Stimulated activated CD8-positive, alpha-beta memory T cell treated with anti-CD3 and anti-CD28 coated beads, Interleukin-7, amount 100 ng/mL, for 48 hours (primary cell): Measurements from ENCODE around the gene ZC3H7A.

ENCODE experiments used
- DNase-seq, 2 donors: peaks; one replicate each; pipeline ENCODE4 v3.0.0-alpha.2; 2020; ENCODE audit warnings: low read depth in 1 of 2; ENCODE audit errors: extremely low read depth in 1 of 2

Gene ZC3H7A

DNA sequence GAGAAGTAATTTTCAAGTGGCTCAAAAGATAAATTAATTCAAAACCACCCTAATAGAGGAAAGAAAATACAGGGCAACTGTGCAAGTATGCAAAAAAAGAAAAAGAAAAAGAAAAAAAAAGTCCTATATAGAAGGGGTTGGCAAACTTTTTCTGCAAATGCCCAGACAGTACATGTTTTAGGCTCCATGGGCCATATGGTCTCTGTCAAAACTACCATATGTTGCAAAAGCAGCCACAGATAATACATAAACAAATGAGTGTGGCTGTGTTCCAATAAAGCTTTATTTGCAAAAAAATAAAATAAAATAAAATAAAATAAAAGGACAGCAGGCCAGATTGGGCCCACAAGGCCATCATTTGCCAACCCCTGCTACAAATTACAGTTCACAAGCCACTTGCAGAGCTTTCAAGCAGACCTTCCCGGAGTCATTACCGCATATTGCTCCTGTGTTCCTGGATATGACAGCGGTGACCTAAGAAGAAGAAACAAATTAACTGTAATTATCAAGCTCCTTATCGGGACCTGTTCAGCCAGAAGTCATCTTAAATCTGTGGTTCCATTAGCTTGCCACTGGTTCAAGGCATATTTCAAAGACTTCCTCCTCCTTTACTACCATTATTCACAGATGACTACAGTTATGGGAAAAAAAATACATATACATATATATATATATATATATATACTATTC, 15.9 kb downstream of the ZC3H7A start:
- DNase-seq, result no peak

DNA sequence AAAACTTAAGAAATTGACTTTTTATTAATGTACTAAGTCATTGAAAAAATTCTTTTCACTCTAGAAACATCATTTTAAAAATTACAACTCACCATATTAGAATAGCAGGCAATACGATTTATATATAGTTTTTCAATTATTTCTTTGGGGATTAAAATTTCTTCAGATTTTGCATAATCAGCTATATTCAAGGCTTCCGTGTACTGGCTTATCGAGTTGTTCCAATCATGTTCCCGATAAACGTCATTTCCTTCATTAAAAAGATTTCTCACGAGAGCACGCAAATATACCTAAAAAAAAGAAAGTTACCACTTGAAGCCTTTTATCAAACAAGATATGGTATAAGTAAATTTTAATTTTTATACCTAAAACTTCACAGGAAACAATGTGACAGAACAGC, 18.0 kb downstream of the ZC3H7A start:
- no peak for DNase-seq

GRCh38 chr16:11774065-11774626, 22.9 kb downstream of the ZC3H7A start:
- DNase-seq, result no peak

- DNase-seq, result no peak
Measured at GRCh38 chr16:11768849-11769248, 28.2 kb downstream of the ZC3H7A start.

DNA sequence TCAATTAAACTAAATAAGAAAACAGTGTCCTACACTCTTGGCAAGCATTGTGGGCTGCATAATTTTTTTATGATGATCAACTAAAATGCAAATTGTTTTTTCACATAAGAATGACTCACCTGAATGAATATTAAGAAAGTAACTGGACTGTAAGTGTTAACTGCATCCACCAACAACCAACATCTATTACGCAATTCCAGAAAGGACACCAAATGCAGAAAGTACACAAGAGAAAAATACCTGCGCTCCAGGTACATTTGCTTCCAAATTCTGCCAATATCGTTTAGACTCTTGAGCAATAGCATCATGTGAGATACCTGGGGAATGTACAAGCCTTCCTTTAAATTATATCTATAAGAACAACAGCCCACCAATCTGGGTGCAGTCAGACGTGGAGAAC, 34.6 kb downstream of the ZC3H7A start:
- no peak for DNase-seq

DNA sequence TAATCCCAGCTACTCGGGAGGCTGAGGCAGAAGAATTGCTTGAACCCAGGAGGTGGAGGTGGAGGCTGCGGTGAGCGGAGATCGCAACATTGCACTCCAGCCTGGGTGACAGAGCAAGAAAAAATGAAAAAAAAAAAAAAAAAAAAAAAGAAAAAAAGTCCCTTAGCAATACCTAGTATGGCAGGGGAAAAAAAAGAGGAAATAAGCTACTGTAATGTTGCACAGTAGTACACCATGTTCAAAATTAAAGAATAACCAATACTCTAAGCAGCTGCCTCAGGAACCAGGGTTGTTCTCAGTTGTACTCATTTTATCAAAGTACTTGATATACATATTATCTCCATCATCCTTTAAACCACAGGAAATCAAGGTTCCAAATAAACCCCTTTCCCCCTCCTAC, 37.1 kb downstream of the ZC3H7A start:
- DNase-seq, result no peak

- no peak for DNase-seq
Measured at GRCh38 chr16:11759163-11759834, 37.8 kb downstream of the ZC3H7A start.

DNA sequence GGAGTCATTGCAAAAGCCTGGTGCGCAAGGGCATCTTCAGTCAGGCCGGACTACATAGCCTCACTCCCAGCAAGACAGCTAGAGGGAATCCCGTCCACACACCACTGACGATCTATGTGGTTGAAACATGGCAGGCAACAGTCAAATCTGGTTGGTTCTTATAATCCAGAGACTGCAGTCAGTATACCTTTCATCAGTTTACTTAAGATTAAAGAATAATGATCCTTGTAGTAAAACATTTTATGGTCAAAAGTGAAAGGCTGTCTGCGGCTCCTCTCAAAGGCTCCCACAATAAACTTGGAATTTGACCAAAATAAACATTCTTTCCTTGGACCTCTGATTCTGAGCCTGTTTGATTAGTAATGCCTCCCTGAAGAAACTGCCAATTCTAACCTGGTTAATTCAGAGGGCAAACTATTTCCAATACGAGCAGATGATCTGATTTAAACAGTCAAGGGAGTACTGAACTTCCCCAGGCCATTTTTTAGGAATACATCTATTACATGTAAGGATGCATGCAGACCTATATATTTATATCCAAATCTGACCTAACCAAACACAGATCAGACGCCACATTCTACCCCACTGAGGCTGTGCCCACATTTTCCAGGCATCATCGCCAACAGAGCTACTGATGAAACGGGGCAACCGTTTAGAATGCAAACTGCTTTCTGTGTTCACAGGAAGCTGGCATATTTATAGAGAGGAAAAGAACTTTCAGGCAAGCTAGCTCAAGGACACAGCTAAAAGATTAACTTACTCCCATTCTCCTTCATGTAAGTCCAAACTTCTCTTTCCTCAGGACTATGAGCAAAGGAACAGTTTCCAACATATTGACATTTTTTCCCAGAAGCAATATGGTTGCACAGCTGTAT, 39.1 kb downstream of the ZC3H7A start:
- DNase-seq, result no peak

DNA sequence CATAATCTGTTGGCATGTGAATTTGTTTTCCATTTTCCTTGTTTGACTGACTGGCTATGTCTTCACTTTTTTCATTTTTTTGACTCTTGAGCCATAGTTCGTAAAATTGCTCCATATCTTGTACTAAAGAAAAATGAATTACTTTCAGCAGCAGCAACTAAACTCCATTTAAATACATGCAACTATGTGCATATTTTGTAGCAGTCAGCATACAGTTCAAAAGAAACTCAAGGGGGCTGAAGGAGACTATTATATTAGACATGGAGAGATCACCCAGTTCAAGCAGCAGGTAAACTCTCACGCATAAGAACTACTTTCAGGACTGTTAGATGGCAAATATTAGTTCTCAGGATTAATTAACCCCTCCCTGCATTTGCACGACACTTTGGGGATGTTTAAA, 40.8 kb downstream of the ZC3H7A start:
- DNase-seq, result no peak

DNA sequence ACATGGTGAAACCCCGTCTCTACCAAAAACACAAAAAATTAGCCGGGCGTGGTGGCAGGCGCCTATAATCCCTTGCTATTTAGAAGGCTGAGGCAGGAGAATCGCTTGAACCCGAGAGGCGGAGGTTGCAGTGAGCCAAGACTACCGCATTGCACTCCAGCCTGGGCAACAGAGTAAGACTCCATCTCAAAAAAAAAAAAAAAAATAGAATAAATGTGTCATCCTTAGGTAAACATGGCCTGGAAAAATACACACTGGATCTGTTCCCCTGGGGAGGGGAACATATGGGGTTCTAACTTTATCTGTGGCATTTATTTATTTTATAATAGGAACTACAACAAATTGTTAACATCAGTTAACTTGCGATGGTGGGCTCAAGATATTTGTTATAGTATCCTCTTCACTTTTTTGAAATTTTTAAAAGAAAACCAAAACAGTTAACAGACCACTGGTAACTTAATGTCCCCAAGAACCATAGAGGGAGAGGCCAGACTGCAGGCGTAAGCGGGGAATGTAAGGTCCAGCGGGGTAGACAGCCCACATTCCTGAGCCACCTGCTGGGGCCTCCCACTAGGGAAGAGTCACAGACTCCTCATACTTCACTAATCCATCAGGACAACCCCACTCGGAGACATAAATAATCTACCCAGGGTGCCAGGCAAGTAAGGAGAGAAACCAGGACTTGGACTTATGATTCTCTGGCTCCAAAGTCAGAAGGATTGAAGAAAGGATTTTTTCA, 41.9 kb downstream of the ZC3H7A start:
- DNase-seq, result no peak

- DNase-seq, result no peak
Measured at GRCh38 chr16:11752856-11753255, 44.2 kb downstream of the ZC3H7A start.

DNA sequence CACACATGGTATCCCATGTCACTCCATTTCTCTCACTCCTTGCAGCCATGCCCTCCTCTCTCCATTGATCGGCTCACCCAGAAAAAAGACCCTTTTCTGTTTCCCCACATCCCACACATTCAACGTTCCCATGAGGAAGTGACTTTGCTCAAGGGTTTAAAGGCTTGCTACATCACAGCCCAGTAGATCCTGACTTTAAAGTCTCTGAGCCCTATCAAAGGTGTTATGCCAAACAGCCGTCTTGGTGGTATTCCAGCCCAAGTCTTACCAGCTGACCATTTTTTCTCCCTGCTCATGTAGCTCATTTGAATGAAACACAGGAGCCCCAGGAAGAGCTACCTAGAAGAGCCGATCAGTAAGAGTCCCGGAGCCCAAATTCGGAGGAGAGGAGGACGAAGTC, 47.0 kb downstream of the ZC3H7A start:
- no peak for DNase-seq

DNA sequence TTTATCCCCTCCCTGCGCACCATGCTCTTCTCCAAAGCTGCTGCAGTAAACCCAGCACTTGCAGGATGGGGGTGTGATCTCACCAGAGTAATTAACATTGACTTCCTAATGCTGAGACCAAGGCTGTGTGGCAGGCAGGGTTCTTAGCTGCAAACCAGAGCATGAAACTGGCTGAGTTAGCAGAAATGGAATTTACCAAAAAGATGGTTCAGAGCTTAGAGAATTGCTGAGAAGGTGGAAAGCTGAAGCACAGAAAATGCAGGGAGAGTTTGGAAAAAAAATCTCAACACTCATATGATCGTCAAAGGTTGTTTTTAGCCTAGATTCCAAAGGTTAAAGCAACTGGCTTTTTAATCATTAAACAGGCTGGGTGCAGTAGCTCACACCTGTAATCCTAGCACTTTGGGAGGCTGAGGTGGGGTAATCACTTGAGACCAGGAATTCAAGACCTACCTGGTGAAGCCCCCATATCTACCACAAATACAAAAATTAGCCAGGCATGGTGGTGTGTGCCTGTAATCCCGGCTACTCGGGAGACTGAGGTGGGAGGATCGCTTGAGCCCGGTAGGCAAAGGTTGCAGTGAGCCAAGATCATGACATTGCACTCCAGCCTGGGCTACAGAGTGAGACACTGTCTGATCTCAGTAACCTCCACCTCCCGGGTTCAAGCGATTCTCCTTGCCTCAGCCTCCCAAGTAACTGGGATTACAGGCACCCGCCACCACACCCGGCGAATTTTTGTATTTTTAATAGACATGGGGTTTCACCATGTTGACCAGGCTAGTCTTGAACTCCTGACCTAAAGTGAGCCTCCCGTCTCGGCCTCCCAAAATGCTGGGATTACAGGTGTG, 48.4 kb downstream of the ZC3H7A start:
- no peak for DNase-seq

- no peak for DNase-seq
Measured at GRCh38 chr16:11747949-11748403, 49.1 kb downstream of the ZC3H7A start.

DNA sequence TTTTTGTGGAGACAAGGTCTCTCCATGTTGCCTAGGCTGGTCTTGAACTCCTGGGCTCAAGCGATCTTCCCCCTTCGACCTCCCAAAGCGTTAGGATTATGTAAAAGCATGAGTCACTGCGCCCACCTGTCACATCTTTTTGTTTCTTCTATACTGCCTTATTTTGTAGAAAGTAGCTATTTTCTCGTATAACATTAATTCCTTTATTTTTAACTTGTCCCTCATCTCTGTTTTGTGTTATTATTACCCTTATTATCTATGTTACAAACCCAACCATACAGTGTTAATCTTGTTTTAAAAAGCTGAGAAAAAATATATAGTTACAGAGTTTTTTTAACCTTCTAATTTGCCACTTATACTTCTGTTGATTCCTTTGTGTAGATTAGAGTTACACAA, 53.0 kb downstream of the ZC3H7A start:
- DNase-seq, result no peak

GRCh38 chr16:11743308-11744074, 53.6 kb downstream of the ZC3H7A start:
- no peak for DNase-seq

DNA sequence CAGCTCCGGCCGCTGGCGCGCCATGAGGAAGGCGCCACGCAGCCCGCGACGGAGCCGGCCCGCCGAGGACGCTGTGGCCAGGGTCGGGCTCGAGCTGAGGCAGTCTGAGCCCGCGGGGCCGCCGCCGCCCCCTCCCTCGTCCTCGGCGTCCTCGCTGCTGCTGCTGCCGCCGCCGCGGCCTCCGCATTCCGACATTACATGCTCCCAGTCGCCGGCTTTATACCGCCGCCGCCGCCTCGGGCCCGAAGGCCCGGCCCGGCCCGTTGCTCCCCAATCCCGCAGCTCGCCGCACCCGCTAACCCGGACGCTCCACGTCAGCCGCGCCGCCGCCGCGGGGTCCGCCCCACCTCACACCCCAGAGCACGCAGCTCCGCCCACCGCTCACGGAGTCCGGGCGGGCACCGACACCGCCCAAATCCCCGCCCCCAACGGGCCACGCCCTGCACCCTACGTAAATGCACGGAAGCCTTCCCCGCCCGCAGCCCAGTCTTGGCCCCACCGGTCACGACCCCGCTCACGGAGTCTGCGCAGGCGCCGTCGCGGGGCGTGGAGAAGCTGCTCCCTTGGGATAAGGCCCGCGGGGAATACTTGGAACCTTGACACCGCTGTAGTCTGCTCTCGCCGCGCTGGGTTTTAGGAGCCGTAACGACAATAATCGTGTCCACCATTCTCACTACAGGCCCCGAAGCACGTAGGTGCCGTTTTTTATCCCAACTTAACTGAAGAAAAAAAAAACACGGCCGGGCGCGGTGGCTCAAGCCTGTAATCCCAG, 54.3 kb downstream of the ZC3H7A start, which contains the start of gene TXNDC11:
TSS of gene TXNDC11 (minus strand) at position 322 of the 772 bp plus-strand sequence. CDS start at position 195, 127 bp downstream.
- DNase-seq, result peak; percentile 97 to 99

DNA sequence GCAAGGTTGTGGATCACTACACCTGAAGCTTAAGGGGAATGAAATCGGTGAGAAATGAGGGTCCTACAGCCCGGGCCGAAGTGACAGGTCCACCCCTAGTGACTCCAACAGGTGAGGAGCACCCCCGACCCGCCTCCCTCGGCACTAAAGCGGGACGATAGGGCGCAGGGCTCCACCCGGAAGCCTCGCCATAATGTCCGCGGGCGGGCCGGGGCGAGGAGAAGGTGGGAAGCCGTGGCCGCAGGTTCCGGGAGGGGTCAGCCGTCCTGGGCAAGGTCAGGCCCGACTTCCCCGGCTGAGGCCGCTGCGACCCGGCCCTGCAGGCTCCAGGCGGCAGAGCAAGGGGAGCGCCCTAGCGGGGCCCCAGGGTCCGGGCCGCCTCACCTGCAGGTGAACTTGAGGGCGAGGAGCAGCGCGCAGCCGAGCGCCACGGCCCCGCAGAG, 54.9 kb downstream of the ZC3H7A start:
- DNase-seq, result peak in 1 of 2 donors; percentile 28
